GM23338 (cell line): ENCODE data around the gene NLRC5. TPM values are rescaled to one million over a fixed set of nuclear protein-coding genes. Genes with fewer than 3 reads are reported as not detected.

Experiments
- ATAC-seq: fragments of 200-7000 bp; cut with Tn5 transposase; 3 replicates; pipeline ENCODE4 v1.9.1; 2020
- DNase-seq: peaks from one replicate; pipeline ENCODE4 v3.0.0-alpha.2; 2015; ENCODE audit warnings: low spot score
- H2AFZ ChIP-seq: fragments of 200-600 bp; sonication (generic); 2 replicates; pipeline ENCODE4 v1.8.0; 2016; ENCODE audit warnings: antibody characterized with exemption, mild to moderate bottlenecking, moderate library complexity
- H3F3A ChIP-seq: fragments of 200-600 bp; sonication (generic); replicated peaks from 2 replicates; pipeline ENCODE4 v1.8.0; 2017; ENCODE audit warnings: antibody characterized with exemption, mixed run types, low read depth
- H3K27ac ChIP-seq: fragments of 200-600 bp; sonication (generic); 2 replicates; pipeline ENCODE4 v1.6.1; 2016; ENCODE audit warnings: low read depth
- H3K27me3 ChIP-seq: fragments of 200-600 bp; sonication (generic); 2 replicates; pipeline ENCODE4 v1.8.0; 2016; ENCODE audit warnings: mild to moderate bottlenecking, mixed run types, moderate library complexity; ENCODE audit not compliant: insufficient read depth
- H3K36me3 ChIP-seq: fragments of 200-600 bp; sonication (generic); 2 replicates; pipeline ENCODE4 v1.8.0; 2016; ENCODE audit warnings: mild to moderate bottlenecking; ENCODE audit not compliant: insufficient read depth
- H3K4me1 ChIP-seq: fragments of 200-600 bp; sonication (generic); 2 replicates; pipeline ENCODE4 v1.8.0; 2016; ENCODE audit warnings: mild to moderate bottlenecking, moderate library complexity; ENCODE audit not compliant: insufficient read depth
- H3K4me2 ChIP-seq: fragments of 200-600 bp; sonication (generic); 2 replicates; pipeline ENCODE4 v1.7.1; 2017; ENCODE audit warnings: mixed run types
- H3K4me3 ChIP-seq: fragments of 200-600 bp; sonication (generic); 2 replicates; pipeline ENCODE4 v1.6.1; 2016; ENCODE audit warnings: mixed run types
- H3K79me2 ChIP-seq: fragments of 200-600 bp; sonication (generic); replicated peaks from 2 replicates; pipeline ENCODE4 v1.8.0; 2017; ENCODE audit warnings: mild to moderate bottlenecking; ENCODE audit not compliant: insufficient read depth
- H3K9me2 ChIP-seq: fragments of 200-600 bp; sonication (generic); 2 replicates; pipeline ENCODE4 v1.8.0; 2017; ENCODE audit not compliant: insufficient read depth
- H4K20me1 ChIP-seq: fragments of 200-600 bp; sonication (generic); replicated peaks from 2 replicates; pipeline ENCODE4 v1.8.0; 2017; ENCODE audit warnings: mild to moderate bottlenecking; ENCODE audit not compliant: insufficient read depth
- H3K27ac Mint-ChIP-seq: 2 replicates; pipeline ENCODE4 v1.8.0; 2020; ENCODE audit warnings: inconsistent platforms, mild to moderate bottlenecking, moderate library complexity, mixed read lengths
- H3K27me3 Mint-ChIP-seq: 3 replicates; pipeline ENCODE4 v1.8.0; 2022; ENCODE audit warnings: low read depth, mild to moderate bottlenecking, moderate library complexity, mixed read lengths, inconsistent platforms; ENCODE audit not compliant: insufficient read depth, poor library complexity
- H3K36me3 Mint-ChIP-seq: 3 replicates; pipeline ENCODE4 v1.8.0; 2021; ENCODE audit warnings: low read depth, mild to moderate bottlenecking, inconsistent platforms, moderate library complexity, mixed read lengths
- H3K4me1 Mint-ChIP-seq: 3 replicates; pipeline ENCODE4 v1.8.0; 2020; ENCODE audit warnings: mild to moderate bottlenecking, inconsistent platforms, mixed read lengths
- H3K4me3 Mint-ChIP-seq: 3 replicates; pipeline ENCODE4 v1.8.0; 2021; ENCODE audit warnings: moderate library complexity, mild to moderate bottlenecking, inconsistent platforms, mixed read lengths
- H3K9me3 Mint-ChIP-seq: 3 replicates; pipeline ENCODE4 v1.8.0; 2020; ENCODE audit warnings: moderate library complexity, mild to moderate bottlenecking, inconsistent platforms, mixed read lengths
- ZNF462 ChIP-seq: fragments of 250-450 bp; sonication (Bioruptor Pico); IDR thresholded peaks from 2 replicates; pipeline ENCODE4 v1.5.0; 2020; ENCODE audit warnings: mild to moderate bottlenecking, moderate library complexity
- polyA plus RNA-seq: library from polyadenylated mRNA; unstranded; fragments of >200 nt; fragmentation: Nextera tagmentation; extraction: Ambion mirVana; gene quantifications from 2 replicates; pipeline ENCODE4 v1.2.1, GENCODE V29; 2016
- total RNA-seq: library from RNA; depleted of rRNA; stranded (reverse); fragments of >200 nt; shearing (Covaris generic); gene quantifications from 2 replicates; pipeline ENCODE4 v1.2.3, GENCODE V29; 2014

Gene NLRC5
- total and polyA plus RNA-seq, 2 experiments from 2014 or later = 2.3 to 3.9 TPM

- no peak for TF ChIP-seq ZNF462
Observed at GRCh38 chr16:57021757-57022156, 32.4 kb downstream of the NLRC5 start (continued).

GRCh38 chr16:57022445-57022844 lies 33.1 kb downstream of the NLRC5 start:
- no peaks in the 10 kb centered on the region for H3K4me1 ChIP-seq
- no peaks in the 10 kb centered on the region for H3K9me2 ChIP-seq
- H3K27ac Mint-ChIP-seq = no peak overlapping the region
- ATAC-seq (no peak), DNase-seq (no peak)
- H3K4me2 ChIP-seq = no peak overlapping the region
- no peaks in the 10 kb centered on the region for H3K79me2 ChIP-seq
- peaks cover 2% of the 10 kb centered on the region for H3K27me3 Mint-ChIP-seq
- no peak overlapping the region for H3K4me3 Mint-ChIP-seq
- H4K20me1 ChIP-seq = no peaks in the 10 kb centered on the region
- no peaks in the 10 kb centered on the region for H3K27me3 ChIP-seq
- no peak for TF ChIP-seq ZNF462
- no peak overlapping the region for H3K4me3 ChIP-seq
- H3F3A ChIP-seq = no peaks in the 10 kb centered on the region
- H3K4me1 Mint-ChIP-seq = peaks cover 3% of the 10 kb centered on the region; the same call in 2 of the 3 replicates
- H2AFZ ChIP-seq = no peak overlapping the region
- H3K36me3 ChIP-seq = no peaks in the 10 kb centered on the region
- H3K9me3 Mint-ChIP-seq = no peaks in the 10 kb centered on the region
- no peaks in the 10 kb centered on the region for H3K36me3 Mint-ChIP-seq
- H3K27ac ChIP-seq = no peak overlapping the region
